Mononuclear cell (primary cell): Measurements from ENCODE around the gene AFMID. TPM values are rescaled to one million over a fixed set of nuclear protein-coding genes. Genes with fewer than 3 reads are reported as not detected.

ENCODE experiments used
- H3K27me3 ChIP-seq: 2 replicates; pipeline ENCODE4 v1.6.0; 2011; ENCODE audit warnings: low read length, control low read depth; ENCODE audit not compliant: insufficient read depth
- H3K4me1 ChIP-seq: 2 replicates; pipeline ENCODE4 v1.5.1; 2011; ENCODE audit warnings: mild to moderate bottlenecking, low read length, control low read depth; ENCODE audit not compliant: insufficient read depth
- H3K4me3 ChIP-seq: 2 replicates; pipeline ENCODE4 v1.5.1; 2011; ENCODE audit warnings: mild to moderate bottlenecking, low read length, moderate library complexity
- H3K9me3 ChIP-seq: 2 replicates; pipeline ENCODE4 v1.5.1; 2011; ENCODE audit warnings: low read depth, mild to moderate bottlenecking, control low read depth, low read length
- total RNA-seq: library from RNA; depleted of rRNA; stranded (reverse); fragments of >200 nt; gene quantifications from one replicate; pipeline ENCODE4 v1.2.3, GENCODE V29; 2012

AFMID gene
- total RNA-seq, 1 donor, result 5.0 TPM

- no peaks in the 10 kb centered on the region for H3K27me3 ChIP-seq
- peaks cover 71% of the 10 kb centered on the region for H3K4me1 ChIP-seq
- no peaks in the 10 kb centered on the region for H3K9me3 ChIP-seq
Observed at GRCh38 chr17:78146881-78147280, 40.3 kb upstream of the AFMID start.

DNA sequence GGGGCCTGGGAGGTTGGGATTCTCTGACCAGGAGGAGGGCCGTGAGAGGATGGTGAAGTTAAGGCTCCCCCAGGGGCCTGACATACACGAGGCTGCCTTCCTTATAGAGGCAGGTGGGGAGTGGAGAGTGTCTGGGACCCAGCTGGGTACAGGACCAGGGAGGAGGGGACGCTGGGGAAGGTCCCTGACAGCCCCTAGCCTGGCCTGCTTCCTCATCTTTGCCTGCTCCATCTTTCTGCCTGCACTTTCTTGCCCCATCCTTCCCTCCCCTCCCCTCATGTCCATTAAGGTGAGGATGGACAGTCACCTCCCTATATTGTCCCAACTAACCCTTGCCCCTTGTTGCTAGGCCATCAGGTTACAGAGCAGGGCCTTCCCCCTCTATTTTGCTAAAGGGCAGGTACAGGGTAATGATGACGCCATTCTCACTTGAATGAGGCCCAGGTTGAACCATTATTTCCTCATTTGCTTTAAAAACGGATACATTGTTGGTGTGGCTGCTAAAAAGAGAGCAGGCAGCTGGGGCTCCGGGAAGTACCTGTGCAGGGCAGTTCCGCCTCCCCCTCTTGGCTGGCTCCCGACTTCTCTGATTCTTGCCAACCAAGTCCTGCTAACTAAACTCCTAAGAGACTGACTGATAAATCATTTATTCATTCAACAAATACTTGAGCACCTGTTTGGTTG, 39.7 kb upstream of the AFMID start:
- Histone ChIP-seq H3K9me3 (no peaks in the 10 kb centered on the region), H3K4me1 (peaks cover 69% of the 10 kb centered on the region), H3K27me3 (no peaks in the 10 kb centered on the region), H3K4me3 (no peak overlapping the region)

More at GRCh38 chr17:78146881-78147280, 40.3 kb upstream of the AFMID start:
- no peak overlapping the region for H3K4me3 ChIP-seq

GRCh38 chr17:78148286-78149016, 38.7 kb upstream of the AFMID start:
- H3K4me1 ChIP-seq, result peaks cover 66% of the 10 kb centered on the region

DNA sequence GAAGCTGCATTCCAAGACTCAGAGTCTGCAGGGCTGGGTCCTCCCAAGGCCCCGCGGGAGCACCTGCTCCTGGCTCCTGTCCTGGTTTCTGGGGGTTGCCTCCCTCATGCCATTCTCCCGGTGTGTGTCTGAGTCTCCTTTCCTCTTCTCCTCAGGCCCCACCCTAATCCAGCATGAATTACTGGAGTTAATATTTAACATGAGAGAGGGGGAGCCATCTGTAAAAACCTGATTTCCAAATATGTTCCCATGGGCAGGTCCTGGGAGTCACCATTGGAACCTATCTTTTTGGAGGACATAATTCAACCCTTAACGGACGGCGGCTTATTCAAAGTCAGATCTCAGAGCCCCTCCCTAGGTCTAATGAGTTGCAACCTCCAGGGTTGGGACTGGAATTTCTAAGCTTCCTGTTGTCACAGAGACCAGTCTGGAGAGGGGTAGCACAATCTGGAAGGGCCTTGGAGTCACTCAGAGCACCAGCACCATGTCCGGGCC, 35.6 kb upstream of the AFMID start:
- no peak overlapping the region for H3K4me3 ChIP-seq
- H3K9me3 ChIP-seq, result no peaks in the 10 kb centered on the region
- H3K27me3 ChIP-seq, result no peaks in the 10 kb centered on the region
- peaks cover 59% of the 10 kb centered on the region for H3K4me1 ChIP-seq

More at GRCh38 chr17:78148286-78149016, 38.7 kb upstream of the AFMID start:
- Histone ChIP-seq H3K9me3 (no peaks in the 10 kb centered on the region), H3K4me3 (no peak overlapping the region), H3K27me3 (no peaks in the 10 kb centered on the region)

- Histone ChIP-seq H3K4me1 (peaks cover 54% of the 10 kb centered on the region), H3K9me3 (no peaks in the 10 kb centered on the region), H3K27me3 (no peaks in the 10 kb centered on the region), H3K4me3 (no peak overlapping the region)
Observed at GRCh38 chr17:78154903-78155811, 32.0 kb upstream of the AFMID start.

- Histone ChIP-seq H3K27me3 (no peaks in the 10 kb centered on the region), H3K9me3 (no peaks in the 10 kb centered on the region), H3K4me3 (no peak overlapping the region), H3K4me1 (peaks cover 31% of the 10 kb centered on the region)
Observed at GRCh38 chr17:78159575-78160158, 27.5 kb upstream of the AFMID start.

GRCh38 chr17:78163881-78164747, 23.0 kb upstream of the AFMID start:
- no peaks in the 10 kb centered on the region for H3K27me3 ChIP-seq
- no peaks in the 10 kb centered on the region for H3K9me3 ChIP-seq

DNA sequence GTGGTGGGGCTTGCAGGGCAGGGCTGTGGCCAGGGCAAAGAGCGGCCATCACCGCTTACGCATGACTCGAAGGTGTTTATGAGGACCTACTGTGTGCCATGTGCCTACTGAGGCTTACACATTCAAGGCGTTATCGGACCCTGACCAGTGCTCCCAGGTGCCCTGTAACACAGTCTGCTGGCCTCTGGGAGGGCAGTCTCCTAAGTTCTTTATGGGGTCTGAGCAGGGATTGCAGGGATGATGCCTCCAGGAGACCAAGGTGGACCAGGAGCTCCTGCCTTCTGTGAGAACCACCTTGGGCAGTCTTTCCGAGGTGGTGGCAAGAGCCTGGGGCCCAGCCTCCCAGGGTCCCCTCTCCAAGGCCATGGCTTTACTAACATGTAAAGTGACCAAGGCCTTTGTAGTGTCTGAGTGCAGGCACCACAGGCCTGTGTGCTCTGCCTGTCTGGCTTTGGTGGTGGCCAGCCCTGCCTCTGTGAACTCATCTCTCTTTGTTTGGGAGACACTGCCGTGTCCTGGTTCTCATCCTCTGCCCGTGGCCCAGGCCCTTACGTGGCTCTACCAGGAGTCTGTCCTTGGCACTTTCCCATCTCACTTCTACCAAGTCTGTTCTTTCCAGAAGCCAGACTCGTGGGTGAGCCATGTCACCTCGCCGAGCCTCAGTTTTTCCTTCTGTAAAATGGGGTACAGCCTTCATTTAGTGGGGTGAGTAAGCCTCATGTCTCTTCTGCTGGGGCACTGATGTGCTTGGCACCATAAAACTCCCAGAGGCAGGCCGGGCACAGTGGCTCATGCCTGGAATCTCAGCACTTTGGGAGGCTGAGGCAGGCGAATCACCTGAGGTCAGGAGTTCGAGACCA, 22.2 kb upstream of the AFMID start:
- Histone ChIP-seq H3K9me3 (no peaks in the 10 kb centered on the region), H3K4me1 (peaks cover 17% of the 10 kb centered on the region), H3K27me3 (no peaks in the 10 kb centered on the region), H3K4me3 (no peak overlapping the region)

More at GRCh38 chr17:78163881-78164747, 23.0 kb upstream of the AFMID start:
- Histone ChIP-seq H3K4me1 (peaks cover 17% of the 10 kb centered on the region), H3K4me3 (no peak overlapping the region)

- peaks cover 29% of the 10 kb centered on the region for H3K4me1 ChIP-seq
- H3K27me3 ChIP-seq, result no peaks in the 10 kb centered on the region
- no peak overlapping the region for H3K4me3 ChIP-seq
- H3K9me3 ChIP-seq, result no peaks in the 10 kb centered on the region
Observed at GRCh38 chr17:78166416-78166815, 20.7 kb upstream of the AFMID start.

DNA sequence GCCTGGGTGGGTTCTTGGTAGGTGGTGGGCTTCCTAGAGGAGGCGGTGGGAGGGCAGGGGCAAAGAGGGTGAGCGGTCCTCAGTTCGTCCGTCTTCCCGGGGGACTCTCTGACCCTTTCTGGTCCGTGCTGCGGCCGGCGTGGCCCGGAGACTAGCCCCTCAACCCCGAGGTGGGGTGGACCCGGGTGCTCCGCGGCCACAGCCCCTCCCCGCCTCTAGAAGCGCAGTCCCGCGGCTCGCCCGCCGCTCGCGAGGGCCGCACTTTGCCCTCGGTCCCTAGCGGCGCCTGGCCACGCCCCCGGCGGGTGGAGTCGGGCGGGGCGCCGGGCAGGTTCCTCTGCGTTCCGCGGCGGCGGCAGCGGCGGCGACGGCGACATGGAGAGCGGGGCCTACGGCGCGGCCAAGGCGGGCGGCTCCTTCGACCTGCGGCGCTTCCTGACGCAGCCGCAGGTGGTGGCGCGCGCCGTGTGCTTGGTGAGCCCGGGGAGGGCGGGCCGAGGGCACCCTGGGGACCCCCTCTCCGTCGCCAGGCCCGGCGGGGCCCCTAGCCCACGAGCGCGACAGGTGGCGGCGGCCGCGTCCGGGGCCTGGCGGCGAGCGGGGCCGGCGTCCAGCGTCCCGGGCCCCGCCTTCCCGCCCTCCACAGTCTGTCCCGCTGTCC, 18.8 kb upstream of the AFMID start, which contains the start of gene SYNGR2:
Gene SYNGR2 (plus strand): TSS at position 340 of the 661 bp plus-strand sequence. CDS start 36 bp downstream, at position 376.
- Histone ChIP-seq H3K4me1 (peaks cover 48% of the 10 kb centered on the region), H3K27me3 (no peaks in the 10 kb centered on the region), H3K4me3 (peak within 1 kb of the TSS; percentile 59), H3K9me3 (no peaks in the 10 kb centered on the region)

GRCh38 chr17:78168903-78169793, 18.0 kb upstream of the AFMID start:
- H3K4me1 ChIP-seq, result peaks cover 56% of the 10 kb centered on the region

More at GRCh38 chr17:78168903-78169793, 18.0 kb upstream of the AFMID start:
- no peaks in the 10 kb centered on the region for H3K27me3 ChIP-seq
- H3K9me3 ChIP-seq, result no peaks in the 10 kb centered on the region
- H3K4me3 ChIP-seq, result peak overlapping the region; percentile 59
